K562 (cell line): Measurements from ENCODE around the gene GNAS-AS1. TPM values are rescaled to one million over a fixed set of nuclear protein-coding genes. Genes with fewer than 3 reads are reported as not detected.

Source experiments
- ATAC-seq: fragments of 200-7000 bp; cut with Tn5 transposase; 3 replicates; pipeline ENCODE4 v1.9.1; 2020; ENCODE audit warnings: moderate library complexity
- BruUV-seq: library from RNA; stranded (reverse); fragments of 400-500 nt; replicated peaks from 2 replicates; lab custom pipeline; 2021; lab: Mats Ljungman, UMichigan
- CTCF ChIA-PET: fragments of 300-600 bp; formaldehyde crosslinking; extraction: SDS; loops from one replicate; lab custom pipeline; 2021; ENCODE audit warnings: low intra/inter-chr PET ratio; lab: Yijun Ruan, JAX
- POLR2A ChIA-PET: fragments of 300-600, 350-650 bp; sonication (Branson Sonifier 250); formaldehyde crosslinking; extraction: SDS; loops from one replicate; lab custom pipeline; 2021; ENCODE audit warnings: antibody characterized with exemption, inconsistent platforms; lab: Yijun Ruan, JAX
- DNase-seq, 4 experiments: peaks; one replicate each; pipeline versions ENCODE4 v3.0.0 to v3.0.0-alpha.2; 2011 to 2018; ENCODE audit warnings: low spot score in 3 of 4, mixed read lengths in 3 of 4; ENCODE audit errors: extremely low read depth in 1 of 4
- FAIRE-seq: peaks from 2 replicates; lab custom pipeline; 2011; peaks lifted over from hg19 to GRCh38; lab: Jason Lieb, UNC
- H2AFZ ChIP-seq: 2 replicates; pipeline ENCODE4 v1.6.0; 2011; ENCODE audit warnings: low read depth, low read length, control low read depth, inconsistent platforms
- H3K27ac ChIP-seq: fragments of 200-600 bp; 3 replicates; pipeline ENCODE4 v1.8.0; 2011; ENCODE audit warnings: low read depth, mild to moderate bottlenecking, control low read depth, inconsistent platforms, low read length, moderate library complexity, mixed read lengths; ENCODE audit errors: extremely low read depth
- H3K27me3 ChIP-seq, 2 experiments: fragments of 300-600 bp in 1 of 2; 2 replicates in 1 of 2; 3 replicates in 1 of 2; pipeline versions ENCODE4 v1.6.0 to v1.8.0; 2011; ENCODE audit warnings: inconsistent platforms in 2 of 2, low read length in 2 of 2, mild to moderate bottlenecking in 1 of 2, mixed read lengths in 1 of 2, moderate library complexity in 1 of 2; ENCODE audit not compliant: control insufficient read depth in 2 of 2, insufficient read depth in 2 of 2
- H3K36me3 ChIP-seq: fragments of 300-600 bp; 3 replicates; pipeline ENCODE4 v1.8.0; 2011; ENCODE audit warnings: mild to moderate bottlenecking, low read length, inconsistent platforms; ENCODE audit not compliant: control insufficient read depth, insufficient read depth
- H3K4me1 ChIP-seq, 2 experiments: fragments of 200-600 bp in 1 of 2; replicated peaks in 1 of 2; 2 replicates in 1 of 2; 3 replicates in 1 of 2; pipeline versions ENCODE4 v1.5.1 to v1.8.0; 2011; ENCODE audit warnings: inconsistent platforms in 2 of 2, low read length in 2 of 2, mild to moderate bottlenecking in 1 of 2, mixed read lengths in 1 of 2, moderate library complexity in 1 of 2; ENCODE audit not compliant: control insufficient read depth in 2 of 2, insufficient read depth in 2 of 2
- H3K4me2 ChIP-seq: 2 replicates; pipeline ENCODE4 v1.6.1; 2011; ENCODE audit warnings: low read length, control low read depth, inconsistent platforms, mixed read lengths; ENCODE audit not compliant: insufficient read depth
- H3K4me3 ChIP-seq: fragments of 200-600 bp; sonication (generic), shearing (Covaris generic); 2 replicates; pipeline ENCODE4 v1.5.1; 2016; ENCODE audit warnings: control low read depth, inconsistent platforms
- H3K79me2 ChIP-seq: fragments of 200-600 bp; 3 replicates; pipeline ENCODE4 v1.8.0; 2011; ENCODE audit warnings: low read length, inconsistent platforms; ENCODE audit not compliant: control insufficient read depth, insufficient read depth
- H3K9ac ChIP-seq, 2 experiments: 2 replicates each; pipeline versions ENCODE4 v1.6.0 to v1.6.1; 2011; ENCODE audit warnings: low read depth in 2 of 2, low read length in 2 of 2, control low read depth in 1 of 2, inconsistent platforms in 1 of 2, mild to moderate bottlenecking in 1 of 2, mixed read lengths in 1 of 2; ENCODE audit not compliant: insufficient read depth in 1 of 2
- H3K9me1 ChIP-seq: one replicate; pipeline ENCODE4 v1.6.0; 2011; ENCODE audit warnings: inconsistent platforms, mild to moderate bottlenecking, low read length, moderate library complexity; ENCODE audit not compliant: control insufficient read depth, insufficient read depth
- H3K9me3 ChIP-seq: replicated peaks from 2 replicates; pipeline ENCODE4 v1.5.1; 2011; ENCODE audit warnings: low read depth, low read length, inconsistent platforms; ENCODE audit not compliant: control insufficient read depth, insufficient read depth
- H4K20me1 ChIP-seq: replicated peaks from 2 replicates; pipeline ENCODE4 v1.6.1; 2011; ENCODE audit warnings: low read length, inconsistent platforms, mixed read lengths; ENCODE audit not compliant: control insufficient read depth, insufficient read depth
- DPF2 ChIP-seq: fragments of 450-650 bp; IDR thresholded peaks from 2 replicates; pipeline ENCODE4 v1.6.1; 2016
- EGR1 ChIP-seq: fragments of 450-650 bp; conservative IDR thresholded peaks from 2 replicates; pipeline ENCODE4 v1.6.1; 2017; ENCODE audit warnings: mild to moderate bottlenecking
- SETDB1 ChIP-seq: IDR thresholded peaks from one replicate; pipeline ENCODE4 v1.6.1; 2012; ENCODE audit warnings: low read length, control low read depth, inconsistent platforms
- SLC30A9 ChIP-seq: fragments of 250-450 bp; sonication (Bioruptor Pico); IDR thresholded peaks from 2 replicates; pipeline ENCODE4 v1.8.0; 2022; ENCODE audit warnings: mild to moderate bottlenecking, moderate library complexity
- SNIP1 ChIP-seq: fragments of 450-650 bp; IDR thresholded peaks from 2 replicates; pipeline ENCODE4 v1.7.1; 2017; ENCODE audit warnings: low read depth, mild to moderate bottlenecking
- SRSF1 ChIP-seq: fragments of 200-400 bp; formaldehyde crosslinking; IDR thresholded peaks from 2 replicates; pipeline ENCODE4 v1.6.1; 2017; ENCODE audit warnings: mild to moderate bottlenecking, low read depth, low read length, moderate library complexity
- ZNF408 ChIP-seq: fragments of 250-450 bp; sonication (Bioruptor Pico); IDR thresholded peaks from 2 replicates; pipeline ENCODE4 v1.4.0; 2020; ENCODE audit warnings: low read depth, mild to moderate bottlenecking, moderate library complexity
- WGBS: fragments of 100-300 bp; shearing (Covaris generic); methylation state at CpG from one replicate; pipeline ENCODE4 v1.1.6; 2016; ENCODE audit warnings: low coverage, mixed read lengths; ENCODE audit not compliant: insufficient coverage; ENCODE audit errors: missing lambda C conversion rate; 5-methylcytosine and 5-hydroxymethylcytosine counted together
- in situ Hi-C: fragments of 300-500 bp; cut with MboI; formaldehyde crosslinking; loops from 4 replicates; pipeline ENCODE4 v1.15.0; 2018; ENCODE audit warnings: inconsistent platforms, mixed read lengths
- intact Hi-C: fragments of 100-400 bp; cut with micrococcal nuclease; formaldehyde crosslinking; loops from 2 replicates; pipeline ENCODE4 v1.14.2; 2022
- polyA plus RNA-seq, 8 experiments: library from polyadenylated mRNA; depleted of rRNA in 4 of 8; stranded (reverse) in 5 of 8; unstranded in 3 of 8; fragments of >200 nt; fragmentation: Nextera tagmentation in 2 of 8; fragmentation: Illumina TruSeq in 1 of 8; extraction: Ambion mirVana in 2 of 8; extraction: Trizol in 1 of 8; gene quantifications; 2 replicates each; pipeline versions ENCODE4 v1.2.1 to v1.2.3, GENCODE V29; 2011 to 2014; ENCODE audit warnings: inconsistent platforms in 1 of 8, missing spikeins in 1 of 8
- total RNA-seq, 7 experiments: library from RNA; depleted of rRNA in 6 of 7; stranded (reverse); fragments of >200 nt in 6 of 7; fragmentation: Illumina TruSeq in 2 of 7; extraction: Trizol in 2 of 7; gene quantifications; 2 replicates each; pipeline versions ENCODE4 v1.2.1 to v1.2.3, GENCODE V29; 2011 to 2021; ENCODE audit warnings: low replicate concordance in 1 of 7
- TF ChIP-seq, protein P1 (sequence below): fragments of 450-650 bp; IDR thresholded peaks from 2 replicates; pipeline ENCODE4 v1.6.1; 2016; ENCODE audit warnings: low read depth

Gene GNAS-AS1
- total and polyA plus RNA-seq, 9 of the 15 experiments (the other 6 are each of a cell fraction or from before 2014, with no cell fraction given): 0.04 to 2.5 (median 0.25) TPM

DNA sequence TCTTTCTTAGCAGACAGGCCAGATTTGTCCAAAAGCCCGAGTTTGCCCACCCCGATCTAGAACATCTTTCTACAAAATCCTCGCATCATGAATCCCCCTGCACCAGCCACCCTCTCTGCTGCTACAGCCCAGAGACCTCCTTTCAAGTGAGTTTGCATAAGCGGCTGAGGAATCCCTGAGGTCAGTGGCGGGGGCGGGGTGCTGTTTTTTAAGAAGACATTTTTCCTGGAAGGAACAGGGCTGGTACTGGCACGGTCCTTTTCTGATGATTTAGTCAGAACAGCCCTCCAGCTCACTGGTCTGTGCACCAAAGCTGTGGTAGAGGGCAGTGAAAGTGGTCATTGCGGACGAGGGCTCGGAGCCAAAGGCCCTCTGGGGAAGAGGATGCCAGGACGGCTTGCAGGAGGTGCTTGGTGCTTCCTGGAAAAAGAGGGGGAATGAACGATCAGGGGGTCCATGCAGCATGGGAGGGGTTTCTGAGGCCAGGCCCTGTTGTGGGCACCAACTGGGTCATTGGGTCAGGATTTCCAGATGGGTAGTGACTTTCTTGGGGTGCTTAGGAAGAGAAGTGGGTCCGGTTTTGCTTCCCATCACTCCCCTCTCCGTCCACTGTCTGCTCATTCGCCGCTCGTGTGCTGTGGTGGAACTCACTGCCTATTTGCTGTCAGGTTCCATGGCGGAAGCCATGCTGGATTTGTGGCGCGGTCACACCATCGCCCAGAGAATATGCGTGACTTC is 50.4 kb downstream of the GNAS-AS1 start:
- FAIRE-seq: no peak
- CTCF ChIA-PET: no interaction called here
- intact Hi-C loops: no loop called here

More for the DNA sequence above, 50.4 kb downstream of the GNAS-AS1 start:
- POLR2A ChIA-PET: no interaction called here
- H3K4me1 ChIP-seq: peaks cover 0 to 7% of the 10 kb centered on the region in 2 experiments; a peak in 2 of 5 replicates
- 3% methylated on average over 21 of the region's 22 CpGs for WGBS
- H3K9me1 ChIP-seq: no peaks in the 10 kb centered on the region
- H2AFZ ChIP-seq: no peak overlapping the region
- H3K79me2 ChIP-seq: no peaks in the 10 kb centered on the region
- no peak overlapping the region for H3K4me3 ChIP-seq
- BruUV-seq: no TSS peak
- no peak for DNase-seq
- no peak overlapping the region for H3K27ac ChIP-seq
- H4K20me1 ChIP-seq: no peaks in the 10 kb centered on the region; the same call in 1 of the 2 replicates
- no peak overlapping the region for H3K9ac ChIP-seq
- no peak overlapping the region for H3K4me2 ChIP-seq
- in situ Hi-C loops: loop anchor here (25.0 kb wide), 1 partner anchor 563 kb away; the partner anchor contains the start of gene ANKRD60
- peaks cover 53 to 74% of the 10 kb centered on the region in 2 experiments for H3K27me3 ChIP-seq
- no peaks in the 10 kb centered on the region for H3K9me3 ChIP-seq
- ATAC-seq: no peak; the same call in 2 of the 3 replicates
- no peaks in the 10 kb centered on the region for H3K36me3 ChIP-seq
- TF ChIP-seq SRSF1: no peak
- no peak for TF ChIP-seq SNIP1
- 0 out of 2 replicates have a peak, but pooled peaks have one; percentile 26 for TF ChIP-seq EGR1
- no peak for TF ChIP-seq DPF2
- no peak for TF ChIP-seq SLC30A9
- TF ChIP-seq ZNF408 (CRISPR knock-in tag): no peak
- TF ChIP-seq, protein P1, sequence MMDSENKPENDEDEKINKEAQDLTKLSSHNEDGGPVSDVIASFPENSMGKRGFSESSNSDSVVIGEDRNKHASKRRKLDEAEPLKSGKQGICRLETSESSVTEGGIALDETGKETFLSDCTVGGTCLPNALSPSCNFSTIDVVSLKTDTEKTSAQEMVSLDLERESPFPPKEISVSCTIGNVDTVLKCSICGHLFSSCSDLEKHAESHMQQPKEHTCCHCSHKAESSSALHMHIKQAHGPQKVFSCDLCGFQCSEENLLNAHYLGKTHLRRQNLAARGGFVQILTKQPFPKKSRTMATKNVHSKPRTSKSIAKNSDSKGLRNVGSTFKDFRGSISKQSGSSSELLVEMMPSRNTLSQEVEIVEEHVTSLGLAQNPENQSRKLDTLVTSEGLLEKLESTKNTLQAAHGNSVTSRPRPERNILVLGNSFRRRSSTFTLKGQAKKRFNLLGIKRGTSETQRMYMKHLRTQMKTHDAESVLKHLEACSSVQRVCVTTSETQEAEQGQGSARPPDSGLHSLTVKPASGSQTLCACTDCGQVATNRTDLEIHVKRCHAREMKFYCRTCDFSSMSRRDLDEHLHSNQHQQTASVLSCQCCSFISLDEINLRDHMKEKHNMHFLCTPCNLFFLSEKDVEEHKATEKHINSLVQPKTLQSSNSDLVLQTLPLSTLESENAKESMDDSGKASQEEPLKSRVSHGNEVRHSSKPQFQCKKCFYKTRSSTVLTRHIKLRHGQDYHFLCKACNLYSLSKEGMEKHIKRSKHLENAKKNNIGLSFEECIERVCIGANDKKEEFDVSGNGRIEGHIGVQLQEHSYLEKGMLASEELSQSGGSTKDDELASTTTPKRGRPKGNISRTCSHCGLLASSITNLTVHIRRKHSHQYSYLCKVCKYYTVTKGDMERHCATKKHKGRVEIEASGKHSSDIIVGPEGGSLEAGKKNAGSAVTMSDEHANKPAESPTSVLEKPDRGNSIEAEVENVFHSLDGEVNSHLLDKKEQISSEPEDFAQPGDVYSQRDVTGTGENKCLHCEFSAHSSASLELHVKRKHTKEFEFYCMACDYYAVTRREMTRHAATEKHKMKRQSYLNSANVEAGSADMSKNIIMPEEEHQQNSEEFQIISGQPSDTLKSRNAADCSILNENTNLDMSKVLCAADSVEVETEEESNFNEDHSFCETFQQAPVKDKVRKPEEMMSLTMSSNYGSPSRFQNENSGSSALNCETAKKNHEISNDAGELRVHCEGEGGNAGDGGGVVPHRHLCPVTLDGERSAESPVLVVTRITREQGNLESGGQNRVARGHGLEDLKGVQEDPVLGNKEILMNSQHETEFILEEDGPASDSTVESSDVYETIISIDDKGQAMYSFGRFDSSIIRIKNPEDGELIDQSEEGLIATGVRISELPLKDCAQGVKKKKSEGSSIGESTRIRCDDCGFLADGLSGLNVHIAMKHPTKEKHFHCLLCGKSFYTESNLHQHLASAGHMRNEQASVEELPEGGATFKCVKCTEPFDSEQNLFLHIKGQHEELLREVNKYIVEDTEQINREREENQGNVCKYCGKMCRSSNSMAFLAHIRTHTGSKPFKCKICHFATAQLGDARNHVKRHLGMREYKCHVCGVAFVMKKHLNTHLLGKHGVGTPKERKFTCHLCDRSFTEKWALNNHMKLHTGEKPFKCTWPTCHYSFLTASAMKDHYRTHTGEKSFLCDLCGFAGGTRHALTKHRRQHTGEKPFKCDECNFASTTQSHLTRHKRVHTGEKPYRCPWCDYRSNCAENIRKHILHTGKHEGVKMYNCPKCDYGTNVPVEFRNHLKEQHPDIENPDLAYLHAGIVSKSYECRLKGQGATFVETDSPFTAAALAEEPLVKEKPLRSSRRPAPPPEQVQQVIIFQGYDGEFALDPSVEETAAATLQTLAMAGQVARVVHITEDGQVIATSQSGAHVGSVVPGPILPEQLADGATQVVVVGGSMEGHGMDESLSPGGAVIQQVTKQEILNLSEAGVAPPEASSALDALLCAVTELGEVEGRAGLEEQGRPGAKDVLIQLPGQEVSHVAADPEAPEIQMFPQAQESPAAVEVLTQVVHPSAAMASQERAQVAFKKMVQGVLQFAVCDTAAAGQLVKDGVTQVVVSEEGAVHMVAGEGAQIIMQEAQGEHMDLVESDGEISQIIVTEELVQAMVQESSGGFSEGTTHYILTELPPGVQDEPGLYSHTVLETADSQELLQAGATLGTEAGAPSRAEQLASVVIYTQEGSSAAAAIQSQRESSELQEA: no peak
- no peak for TF ChIP-seq SETDB1
